Frontal cortex (tissue), 4 donors: ENCODE results near the gene SYDE1. TPM values are rescaled to one million over a fixed set of nuclear protein-coding genes. Genes with fewer than 3 reads are reported as not detected.

Experiments used
- DNase-seq, 2 donors: peaks; one replicate each; pipeline ENCODE4 v3.0.0; 2012; ENCODE audit warnings: low spot score in 2 of 2
- FAIRE-seq: peaks from 2 replicates; lab custom pipeline; 2012; peaks lifted over from hg19 to GRCh38; lab: Jason Lieb, UNC
- total RNA-seq: library from RNA; depleted of rRNA; stranded (reverse); fragments of >200 nt; gene quantifications from one replicate; pipeline ENCODE4 v1.2.3, GENCODE V29; 2014
- donor health status: control.
- donor health status: control.
- donor health status: control.

SYDE1 gene
- total RNA-seq, 1 donor from 2014 or later: 1.2 TPM

GRCh38 chr19:15123031-15123890 is 16.1 kb downstream of the SYDE1 start:
- no peak for DNase-seq
- FAIRE-seq: no peak

- DNase-seq (peak; percentile 61 to 67), FAIRE-seq (no peak)
Observed at GRCh38 chr19:15123900-15124299, 16.7 kb downstream of the SYDE1 start.

- FAIRE-seq (no peak), DNase-seq (no peak)
Observed at GRCh38 chr19:15124572-15125231, 17.5 kb downstream of the SYDE1 start.

- FAIRE-seq (no peak), DNase-seq (peak; percentile 90 to 96)
Observed at GRCh38 chr19:15125232-15126067, 18.2 kb downstream of the SYDE1 start.

- DNase-seq (no peak), FAIRE-seq (no peak)
Observed at GRCh38 chr19:15126131-15126910, 19.1 kb downstream of the SYDE1 start.

- FAIRE-seq (no peak), DNase-seq (no peak)
Observed at GRCh38 chr19:15128162-15128770, 21.1 kb downstream of the SYDE1 start.

GRCh38 chr19:15129856-15130585 is 22.8 kb downstream of the SYDE1 start:
- FAIRE-seq (no peak), DNase-seq (no peak)

- DNase-seq (no peak), FAIRE-seq (no peak)
Observed at GRCh38 chr19:15136234-15136954, 29.2 kb downstream of the SYDE1 start.

- FAIRE-seq (no peak), DNase-seq (no peak)
Observed at GRCh38 chr19:15137777-15138176, 30.6 kb downstream of the SYDE1 start.

GRCh38 chr19:15138427-15138826 is 31.2 kb downstream of the SYDE1 start:
- DNase-seq (no peak), FAIRE-seq (no peak)

- FAIRE-seq (no peak), DNase-seq (no peak)
Observed at GRCh38 chr19:15141143-15141542, 33.9 kb downstream of the SYDE1 start.

GRCh38 chr19:15142313-15142712 is 35.1 kb downstream of the SYDE1 start:
- no peak for FAIRE-seq
- no peak for DNase-seq

GRCh38 chr19:15144046-15144646 is 36.9 kb downstream of the SYDE1 start:
- no peak for FAIRE-seq

GRCh38 chr19:15147090-15147489 is 39.9 kb downstream of the SYDE1 start:
- DNase-seq (no peak), FAIRE-seq (no peak)

More at GRCh38 chr19:15144046-15144646, 36.9 kb downstream of the SYDE1 start:
- DNase-seq: no peak

- no peak for FAIRE-seq
- no peak for DNase-seq
Observed at GRCh38 chr19:15149737-15150136, 42.5 kb downstream of the SYDE1 start.

GRCh38 chr19:15154002-15154612 is 46.9 kb downstream of the SYDE1 start:
- DNase-seq: no peak
- FAIRE-seq: no peak

- no peak for FAIRE-seq
Observed at GRCh38 chr19:15155296-15155695, 48.1 kb downstream of the SYDE1 start.

More at GRCh38 chr19:15155296-15155695, 48.1 kb downstream of the SYDE1 start:
- DNase-seq: no peak
